ENCODE results near the gene CACNA2D3.

Gene CACNA2D3

DNA sequence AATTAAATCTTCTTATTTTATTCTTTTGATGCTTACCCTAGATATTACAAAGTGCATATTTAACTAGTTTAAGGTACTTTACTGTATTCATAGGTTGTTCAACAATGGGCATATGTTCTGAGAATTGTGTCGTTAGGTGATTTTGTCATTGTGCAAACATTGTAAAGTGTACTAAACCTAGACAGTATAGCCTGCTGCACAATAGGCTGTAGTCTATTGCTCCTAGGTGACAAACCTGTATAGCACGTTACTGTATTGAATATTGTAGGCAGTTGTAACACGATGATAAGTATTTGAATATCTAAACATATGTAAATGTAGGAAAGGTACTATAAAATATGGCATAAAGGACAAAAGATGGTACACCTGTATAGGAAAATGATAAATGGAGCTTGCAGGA, 100.7 kb downstream of the CACNA2D3 start:
- DNase-seq, result no peak

GRCh38 chr3:54225841-54226528, 103.6 kb downstream of the CACNA2D3 start:
- no peak for DNase-seq

GRCh38 chr3:54228806-54229205, 106.5 kb downstream of the CACNA2D3 start:
- no peak for DNase-seq

DNA sequence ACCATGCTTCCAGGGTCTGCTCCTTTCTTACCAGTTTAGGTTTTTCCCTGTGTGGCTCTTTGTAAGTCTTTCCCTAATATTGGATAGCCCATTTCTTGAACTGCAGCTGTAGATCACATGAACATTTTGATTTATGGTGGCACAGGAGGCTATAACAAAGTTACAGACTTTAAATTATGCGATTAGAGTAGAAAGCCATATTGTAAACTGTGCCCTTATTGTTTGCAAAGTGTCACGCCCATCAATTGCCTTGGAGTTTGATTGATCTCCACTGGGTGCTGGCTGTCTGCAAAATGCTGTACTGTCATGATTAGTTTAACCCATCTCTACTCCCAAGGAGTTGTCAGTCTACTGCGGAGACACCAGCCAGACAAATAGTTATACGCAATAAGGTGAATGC, 110.3 kb downstream of the CACNA2D3 start:
- DNase-seq, result no peak

DNA sequence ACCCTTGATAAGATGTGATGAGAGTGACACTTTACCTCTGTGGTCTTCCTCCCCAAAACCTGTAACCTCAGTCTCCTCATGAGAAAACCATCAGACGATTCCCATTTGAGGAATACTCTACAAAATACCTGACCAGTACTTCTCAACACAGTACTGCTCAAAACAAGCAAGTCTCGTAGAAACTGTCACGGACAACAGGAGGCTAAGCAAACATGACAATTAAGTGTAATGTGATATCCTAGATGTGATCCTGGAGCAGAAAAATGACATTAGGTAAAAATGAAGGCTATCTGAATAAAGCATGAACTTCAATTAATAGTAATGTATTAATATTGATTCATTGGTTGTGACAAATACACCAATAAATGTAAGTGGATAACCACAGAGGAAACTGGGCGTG, 113.6 kb downstream of the CACNA2D3 start:
- DNase-seq, result no peak

GRCh38 chr3:54237109-54237508, 114.8 kb downstream of the CACNA2D3 start:
- no peak for DNase-seq

DNA sequence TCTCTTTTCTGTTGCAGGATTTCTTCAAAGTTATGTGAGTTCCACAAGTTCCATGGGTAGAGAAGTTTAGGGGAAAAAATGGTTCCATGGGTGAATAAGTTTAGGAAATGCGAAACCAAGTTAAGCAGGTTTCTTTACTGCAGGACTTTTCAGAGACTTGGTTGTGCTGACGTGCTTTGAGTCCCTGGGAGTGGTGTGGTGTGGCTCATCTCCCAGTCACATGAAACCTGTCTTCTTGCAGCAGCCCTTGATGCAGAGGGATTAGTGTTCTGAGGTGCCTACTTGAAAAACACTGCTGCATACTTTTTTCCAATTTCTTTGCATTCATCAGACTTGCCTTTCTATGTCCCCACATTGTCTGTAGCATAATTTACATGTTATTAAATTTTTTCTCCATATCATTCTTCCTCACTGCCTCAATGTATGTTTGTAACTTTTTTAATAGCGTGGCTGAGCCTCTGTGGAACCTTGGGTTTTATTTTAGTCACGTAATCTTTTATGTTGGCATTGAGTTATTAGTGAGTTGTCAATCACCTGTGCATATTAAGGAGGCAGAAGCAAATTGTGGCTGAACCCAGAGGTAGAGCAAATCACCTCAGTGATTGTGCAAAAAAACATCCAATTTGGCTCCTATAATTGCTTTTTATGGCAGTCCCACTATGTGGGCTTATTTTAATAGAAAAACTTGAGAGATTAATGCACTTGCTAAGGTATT, 115.6 kb downstream of the CACNA2D3 start:
- no peak for DNase-seq

DNA sequence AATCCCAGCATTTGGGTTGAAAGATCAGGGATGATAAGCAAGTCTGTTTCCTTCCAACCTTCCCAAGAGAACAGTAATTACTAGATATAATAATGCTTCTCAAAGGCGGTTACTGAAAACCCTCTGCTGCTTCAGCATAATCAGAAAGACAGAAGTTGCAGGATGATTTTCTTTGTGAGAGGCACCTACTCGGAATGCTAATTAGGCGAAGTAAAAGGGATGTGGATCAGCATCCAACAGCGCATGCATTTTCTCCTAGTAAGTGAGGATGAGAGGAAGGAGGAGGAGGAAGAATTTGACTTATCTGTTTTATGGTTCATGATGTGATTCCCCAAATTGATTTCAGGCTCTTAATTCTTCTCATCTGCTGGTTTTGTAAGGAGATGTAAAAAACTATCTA, 118.0 kb downstream of the CACNA2D3 start:
- no peak for DNase-seq

GRCh38 chr3:54243056-54243931, 120.9 kb downstream of the CACNA2D3 start:
- DNase-seq, result no peak

GRCh38 chr3:54243960-54244682, 121.8 kb downstream of the CACNA2D3 start:
- no peak for DNase-seq

DNA sequence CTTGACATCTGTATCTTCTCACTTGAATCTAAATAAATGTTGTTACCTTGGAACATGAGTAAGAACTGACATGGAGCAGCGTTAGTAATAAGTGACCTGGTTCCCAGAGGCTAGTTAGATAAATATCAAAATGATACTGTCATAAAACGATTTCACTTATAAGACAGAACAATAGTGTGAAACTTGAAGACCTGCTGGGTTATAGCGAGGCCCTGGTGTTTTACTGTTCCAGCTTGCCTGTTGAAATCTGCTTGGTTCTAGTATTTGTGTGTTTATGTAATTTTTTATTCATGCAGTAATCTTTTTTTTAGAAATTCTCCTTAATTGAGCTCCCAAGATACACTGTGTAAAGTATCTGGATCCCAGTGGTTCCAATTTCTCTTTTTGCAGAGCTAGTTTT, 129.4 kb downstream of the CACNA2D3 start:
- no peak for DNase-seq

- DNase-seq, result no peak
Measured at GRCh38 chr3:54257125-54257720, 134.9 kb downstream of the CACNA2D3 start.

GRCh38 chr3:54259636-54260035, 137.3 kb downstream of the CACNA2D3 start:
- DNase-seq, result no peak

- DNase-seq, result no peak
Measured at GRCh38 chr3:54261141-54261540, 138.8 kb downstream of the CACNA2D3 start.

- DNase-seq, result no peak
Measured at GRCh38 chr3:54262541-54262940, 140.2 kb downstream of the CACNA2D3 start.

GRCh38 chr3:54262946-54263345, 140.6 kb downstream of the CACNA2D3 start:
- DNase-seq, result no peak

DNA sequence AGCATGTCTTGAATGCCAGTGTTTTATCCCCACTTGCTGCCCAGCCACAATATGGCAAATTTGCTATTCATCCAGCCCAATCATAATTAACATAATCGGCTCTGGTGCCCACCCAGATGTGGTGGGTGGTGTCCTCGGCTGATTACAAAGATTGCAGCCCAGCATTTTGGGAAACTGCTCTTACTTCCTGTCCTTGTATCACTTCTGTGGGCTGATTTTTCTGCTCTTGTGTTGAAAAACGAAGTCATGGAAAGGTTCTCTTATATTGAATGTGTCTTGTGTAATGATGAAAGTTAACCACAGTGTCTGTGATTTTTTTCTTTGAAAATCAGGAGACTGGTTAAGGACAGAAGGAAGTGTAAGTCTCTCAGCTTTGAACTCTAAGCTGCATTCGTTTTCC, 141.7 kb downstream of the CACNA2D3 start:
- DNase-seq, result no peak

- DNase-seq, result no peak
Measured at GRCh38 chr3:54270816-54271526, 148.6 kb downstream of the CACNA2D3 start.

DNA sequence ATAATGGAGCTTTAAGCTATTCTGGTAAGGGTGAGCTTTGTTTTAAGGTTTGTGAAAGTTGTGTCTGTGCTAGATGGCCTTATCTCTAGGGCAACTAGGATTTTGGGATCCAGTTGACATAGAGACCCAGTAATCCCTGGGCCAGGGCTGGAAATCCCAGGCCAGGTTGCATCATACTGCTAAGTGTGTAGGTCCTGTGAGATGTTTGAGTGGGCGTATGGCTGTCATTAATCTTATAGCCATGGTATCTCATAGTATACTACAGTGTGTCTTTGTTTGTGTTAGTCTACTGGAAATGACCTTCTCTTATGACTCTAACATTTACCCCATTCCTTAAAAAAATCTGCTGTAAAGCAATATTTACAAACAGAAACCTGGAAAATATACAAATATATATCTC, 151.4 kb downstream of the CACNA2D3 start:
- DNase-seq, result no peak

GRCh38 chr3:54274607-54275006, 152.3 kb downstream of the CACNA2D3 start:
- no peak for DNase-seq

- peak; percentile 63 for DNase-seq
Measured at GRCh38 chr3:54279005-54279583, 156.7 kb downstream of the CACNA2D3 start.

- no peak for DNase-seq
Measured at GRCh38 chr3:54283470-54283869, 161.1 kb downstream of the CACNA2D3 start.
